NAMALWA (cell line): ENCODE measurements around the gene ADD3.
A peak's percentile ranks its signal among the peaks of the same experiment; 100 is the strongest.

Experiments
- DNase-seq: peaks from one replicate; pipeline ENCODE4 v3.0.0-alpha.2; 2015; ENCODE audit warnings: low spot score

The ADD3 gene

DNA sequence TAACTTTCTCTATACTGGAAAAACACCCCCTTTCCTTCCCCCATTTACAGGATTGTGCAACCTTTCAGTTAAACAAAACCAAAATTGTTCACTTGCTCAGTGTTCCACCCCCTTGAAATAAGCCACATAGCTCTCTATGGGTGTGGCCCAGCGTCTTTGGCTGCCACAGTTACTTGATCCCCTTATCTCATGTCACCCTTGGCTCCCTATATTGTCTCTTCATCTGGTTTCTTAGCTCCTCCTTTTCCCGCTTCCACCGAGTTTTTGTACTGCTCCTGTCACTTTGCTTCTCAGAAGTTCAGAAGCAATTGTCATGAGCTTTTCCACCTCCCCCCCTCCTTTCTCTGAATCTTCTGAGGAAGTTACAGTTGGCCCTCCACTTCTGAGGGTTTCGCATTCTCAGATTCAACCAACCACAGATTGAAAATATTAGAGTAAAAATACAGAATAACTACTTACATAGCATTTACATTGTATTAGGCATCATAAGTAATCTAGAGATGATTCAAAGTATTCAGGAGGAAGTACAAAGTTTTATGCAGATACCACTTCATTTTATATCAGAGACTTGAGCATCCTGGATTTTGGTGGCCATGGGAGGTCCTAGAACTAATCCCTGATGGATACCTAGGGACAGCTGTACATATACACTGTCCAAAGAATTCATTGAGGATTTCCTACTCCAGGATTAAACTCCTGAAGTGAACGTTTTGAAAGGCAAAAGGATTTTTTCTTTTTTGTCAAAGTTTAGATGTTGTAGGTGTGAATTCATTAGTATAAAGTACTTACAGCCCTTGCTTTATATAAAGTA lies 60.4 kb downstream of the ADD3 start:
- DNase-seq: peak; percentile 59

- no peak for DNase-seq
Measured at GRCh38 chr10:110068780-110069179, 61.0 kb downstream of the ADD3 start.

DNA sequence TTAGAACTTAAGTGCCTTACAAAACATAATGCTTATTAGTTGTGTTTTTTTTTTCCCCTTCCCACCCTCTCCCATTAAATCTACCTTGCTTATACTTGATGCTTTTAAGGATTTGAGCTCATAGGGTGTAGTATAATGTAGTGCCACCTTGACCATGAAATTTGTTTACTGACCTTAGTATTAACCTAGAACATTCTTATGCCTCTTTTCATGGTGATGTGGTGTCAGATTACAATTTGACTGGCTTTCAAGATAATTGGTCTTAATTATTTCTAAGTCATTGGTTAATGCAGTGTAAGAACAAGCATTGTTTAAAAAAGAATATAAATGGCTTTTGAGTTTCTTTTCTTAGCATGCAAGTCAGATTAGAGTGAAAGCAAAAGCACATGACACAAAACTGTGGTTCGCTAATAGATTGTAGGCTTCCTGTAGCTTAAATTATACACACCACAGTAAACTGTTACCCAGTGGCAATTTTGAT lies 61.8 kb downstream of the ADD3 start:
- peak; percentile 71 for DNase-seq

DNA sequence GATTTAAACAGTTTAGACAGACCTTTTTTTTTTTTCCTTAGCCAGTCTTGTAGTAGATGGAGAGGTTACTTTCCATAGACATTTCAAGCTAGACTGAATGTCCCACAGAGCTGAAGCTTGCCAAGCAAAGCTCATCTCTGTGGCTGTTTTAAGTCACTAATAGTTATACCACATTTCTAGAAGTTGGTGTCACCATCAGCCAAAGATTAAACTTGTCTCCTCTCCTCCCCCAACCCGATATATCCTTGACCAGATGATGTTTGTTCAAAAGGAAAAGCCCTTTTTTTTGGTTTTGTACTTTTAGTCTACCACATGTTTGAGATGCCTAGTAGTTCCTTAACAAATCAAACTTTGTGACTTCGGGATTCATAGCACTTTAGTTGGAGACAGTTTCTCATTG lies 66.1 kb downstream of the ADD3 start:
- DNase-seq: no peak

- peak; percentile 40 for DNase-seq
Measured at GRCh38 chr10:110074298-110074697, 66.5 kb downstream of the ADD3 start.

- peak; percentile 51 for DNase-seq
Measured at GRCh38 chr10:110074758-110075671, 67.2 kb downstream of the ADD3 start.

DNA sequence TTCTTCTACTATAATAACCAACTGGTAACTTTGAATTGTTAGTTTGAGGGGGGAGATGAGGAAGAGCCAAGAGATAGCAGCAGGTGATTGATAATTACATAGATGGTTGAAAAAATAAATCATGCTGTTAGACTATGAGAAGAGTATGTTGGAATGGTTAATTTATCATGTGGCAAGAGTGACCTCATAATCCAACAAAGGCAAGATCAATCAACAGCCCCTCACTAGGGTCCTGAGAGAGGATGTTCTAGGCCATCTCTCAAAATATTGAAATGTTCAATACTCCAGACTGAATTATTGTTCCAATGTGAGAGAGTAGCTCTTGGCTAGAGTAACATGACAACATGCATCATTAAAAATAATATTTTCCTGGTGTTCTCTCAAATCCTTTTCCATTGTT lies 67.9 kb downstream of the ADD3 start:
- DNase-seq: no peak

GRCh38 chr10:110076559-110077318 lies 69.0 kb downstream of the ADD3 start:
- DNase-seq: peak; percentile 72

- DNase-seq: no peak
Measured at GRCh38 chr10:110077436-110078130, 69.8 kb downstream of the ADD3 start.

GRCh38 chr10:110078317-110078716 lies 70.5 kb downstream of the ADD3 start:
- DNase-seq: no peak

- no peak for DNase-seq
Measured at GRCh38 chr10:110081911-110082310, 74.1 kb downstream of the ADD3 start.

GRCh38 chr10:110083884-110084283 lies 76.1 kb downstream of the ADD3 start:
- no peak for DNase-seq

- DNase-seq: no peak
Measured at GRCh38 chr10:110087682-110088081, 79.9 kb downstream of the ADD3 start.

GRCh38 chr10:110088367-110089104 lies 80.8 kb downstream of the ADD3 start:
- no peak for DNase-seq

- DNase-seq: no peak
Measured at GRCh38 chr10:110091830-110092229, 84.0 kb downstream of the ADD3 start.

DNA sequence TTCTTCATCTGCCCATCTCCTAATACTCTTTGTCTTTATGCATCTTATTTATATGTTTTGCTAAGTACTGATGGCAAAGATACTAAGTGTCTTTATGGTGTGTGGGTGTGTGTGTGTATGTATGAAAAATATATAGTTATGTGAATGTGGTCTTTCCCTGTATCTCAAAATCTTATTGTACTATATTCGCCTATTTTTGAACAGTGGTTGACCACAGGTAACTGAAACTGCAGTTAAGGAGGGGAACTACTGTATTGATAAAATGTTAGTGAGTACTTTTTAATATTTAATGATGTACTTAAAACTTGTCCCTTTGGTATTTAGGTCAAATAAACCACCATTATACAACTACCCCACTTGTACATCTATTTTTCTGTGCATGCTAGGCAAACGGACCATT lies 85.9 kb downstream of the ADD3 start:
- DNase-seq: no peak

DNA sequence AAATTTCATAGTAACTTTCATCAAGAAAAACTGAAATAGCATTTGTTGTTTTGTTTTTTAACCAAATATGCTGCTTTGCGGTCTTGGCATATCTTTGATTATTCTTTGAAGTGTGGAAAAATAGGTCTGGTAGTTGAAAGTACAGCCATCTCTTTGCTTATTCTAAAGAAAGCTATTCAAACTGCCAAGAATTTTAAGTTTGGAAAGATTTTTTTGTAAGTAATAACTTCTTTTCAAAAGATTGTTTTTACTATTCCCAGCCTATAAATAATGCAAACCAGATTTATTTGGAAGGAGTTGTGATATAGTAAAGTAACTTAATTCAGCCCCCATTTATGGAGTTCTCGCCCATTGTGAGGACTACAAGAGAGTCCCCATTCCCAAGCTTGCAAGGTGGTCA lies 87.0 kb downstream of the ADD3 start:
- DNase-seq: no peak

GRCh38 chr10:110101464-110102144 lies 93.8 kb downstream of the ADD3 start:
- no peak for DNase-seq

DNA sequence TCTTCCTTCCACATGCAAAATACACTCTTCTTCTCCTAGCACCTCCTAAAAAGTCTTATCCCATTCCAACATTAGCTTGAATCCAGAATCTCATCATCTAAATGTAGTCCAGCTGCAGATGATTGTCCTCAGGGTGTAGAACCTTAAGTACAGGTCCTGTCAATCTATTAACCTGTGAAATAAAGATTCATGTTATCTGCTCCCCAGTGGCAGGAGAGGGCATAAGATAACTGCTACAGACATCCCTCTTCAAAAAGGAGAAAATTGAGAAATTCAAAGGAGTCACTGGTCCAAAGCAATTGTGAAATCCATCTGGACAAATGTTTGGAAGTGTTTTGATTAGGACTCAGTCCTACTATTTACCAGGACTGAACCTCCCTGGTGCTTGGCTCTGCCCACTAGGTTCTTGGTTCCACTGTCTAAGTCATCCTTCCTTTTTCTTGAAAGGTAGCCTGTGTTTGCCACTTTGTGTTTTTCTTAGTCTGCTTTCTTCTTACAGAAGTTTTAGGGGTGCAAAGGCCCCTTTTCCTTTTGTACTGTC lies 96.2 kb downstream of the ADD3 start:
- no peak for DNase-seq

- no peak for DNase-seq
Measured at GRCh38 chr10:110105873-110106272, 98.1 kb downstream of the ADD3 start.
